ENCODE results near the gene FH.

Gene FH

DNA sequence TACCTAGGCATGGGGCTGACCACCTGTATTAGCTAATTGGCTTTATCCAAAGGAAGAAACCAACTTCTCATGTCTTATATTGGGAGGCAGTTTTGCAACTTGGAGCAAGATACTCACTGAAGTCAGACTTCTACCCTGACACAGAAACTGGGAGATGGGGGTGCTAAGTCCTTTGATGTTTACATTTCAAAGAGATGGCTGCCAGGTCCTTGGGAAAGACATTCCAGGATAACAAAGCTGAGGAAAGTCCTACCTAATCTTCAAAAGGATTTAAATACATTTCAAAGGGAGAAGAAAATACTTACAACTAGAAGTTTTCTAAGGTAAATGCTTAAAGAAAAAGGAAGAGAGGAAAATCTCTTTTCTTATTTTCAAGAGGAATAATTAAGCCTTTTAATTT lies 62.1 kb downstream of the FH start:
- no peak for DNase-seq (ENCODE audit: low spot score)

- DNase-seq (ENCODE audit: low spot score): no peak
These were observed 62.8 kb downstream of the FH start for GRCh38 chr1:241456743-241457142.

DNA sequence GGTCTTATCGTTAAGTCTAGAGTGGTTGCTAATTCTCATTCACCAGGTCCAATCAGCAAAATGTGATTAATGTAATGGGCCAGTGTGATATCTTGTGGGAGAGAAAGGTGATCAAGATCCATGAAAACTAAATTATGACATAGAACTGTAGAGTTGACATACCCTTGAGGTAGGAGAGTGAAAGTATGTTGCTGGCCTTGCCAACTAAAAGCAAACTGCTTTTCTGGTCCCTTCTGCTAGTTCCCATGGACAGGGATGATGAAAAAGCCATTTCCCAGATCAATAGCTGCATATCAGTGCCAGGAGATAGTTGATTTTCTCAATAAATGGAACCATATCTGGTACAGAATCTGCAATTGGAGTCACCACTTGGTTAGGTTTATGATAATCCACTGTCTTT lies 65.8 kb downstream of the FH start:
- no peak for DNase-seq (ENCODE audit: low spot score)

DNA sequence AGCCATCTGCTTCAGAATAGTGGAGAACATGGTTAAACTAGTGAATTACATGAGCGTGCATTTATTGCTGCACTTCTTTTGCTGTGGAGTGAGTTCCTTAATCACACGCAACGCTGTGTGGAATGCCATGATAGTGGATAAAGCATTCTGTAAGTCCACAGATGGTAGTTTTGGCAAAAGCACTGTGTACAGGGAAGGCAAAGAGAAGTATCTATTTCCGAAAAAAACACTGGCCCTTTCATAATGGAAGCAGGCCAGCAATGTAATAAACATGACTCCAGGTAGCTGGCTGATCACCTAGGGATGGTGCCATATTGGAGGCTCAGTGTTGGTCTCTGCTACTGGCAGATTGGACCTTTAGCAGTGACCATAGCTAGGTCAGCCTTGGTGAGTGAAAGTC lies 67.6 kb downstream of the FH start:
- DNase-seq (ENCODE audit: low spot score): no peak

Data from globus pallidus (tissue), 1 donor.